MCF 10A (cell line): ENCODE measurements around the gene NEAT1. TPM values are rescaled to one million over a fixed set of nuclear protein-coding genes. Genes with fewer than 3 reads are reported as not detected.
A peak's percentile ranks its signal among the peaks of the same experiment; 100 is the strongest.

Experiments
- BruUV-seq: library from RNA; stranded (reverse); fragments of 400-500 nt; replicated peaks from 2 replicates; lab custom pipeline; 2021; lab: Mats Ljungman, UMichigan
- CTCF ChIA-PET: fragments of 300-600 bp; sonication (Branson Sonifier 250); formaldehyde crosslinking; extraction: SDS; loops from one replicate; lab custom pipeline; 2021; ENCODE audit warnings: antibody characterized with exemption, inconsistent platforms; lab: Yijun Ruan, JAX
- POLR2A ChIA-PET: fragments of 300-600, 350-650 bp; sonication (Branson Sonifier 250); formaldehyde crosslinking; extraction: SDS; loops from one replicate; lab custom pipeline; 2020; ENCODE audit warnings: antibody characterized with exemption, inconsistent platforms; lab: Yijun Ruan, JAX
- DNase-seq: peaks from one replicate; pipeline ENCODE4 v3.0.0-alpha.2; 2018; ENCODE audit not compliant: unreplicated experiment
- H3K27ac Mint-ChIP-seq: one replicate; pipeline ENCODE4 v1.8.0; 2022; ENCODE audit warnings: mild to moderate bottlenecking, low read depth, mixed read lengths; ENCODE audit not compliant: unreplicated experiment
- H3K27me3 Mint-ChIP-seq: one replicate; pipeline ENCODE4 v1.8.0; 2022; ENCODE audit warnings: mixed read lengths; ENCODE audit not compliant: insufficient read depth, unreplicated experiment
- H3K36me3 Mint-ChIP-seq: one replicate; pipeline ENCODE4 v1.8.0; 2022; ENCODE audit warnings: mild to moderate bottlenecking, moderate library complexity, mixed read lengths; ENCODE audit not compliant: insufficient read depth, unreplicated experiment
- H3K4me1 Mint-ChIP-seq: one replicate; pipeline ENCODE4 v1.8.0; 2022; ENCODE audit warnings: mixed read lengths; ENCODE audit not compliant: insufficient read depth, unreplicated experiment
- H3K4me3 Mint-ChIP-seq: one replicate; pipeline ENCODE4 v1.8.0; 2022; ENCODE audit warnings: mild to moderate bottlenecking, moderate library complexity, mixed read lengths; ENCODE audit not compliant: unreplicated experiment
- H3K9me3 Mint-ChIP-seq: one replicate; pipeline ENCODE4 v1.8.0; 2022; ENCODE audit warnings: mixed read lengths; ENCODE audit not compliant: unreplicated experiment
- intact Hi-C: fragments of 100-400 bp; cut with micrococcal nuclease; formaldehyde crosslinking; loops from 2 replicates; pipeline ENCODE4 v1.14.1; 2022
- total RNA-seq: library from RNA; stranded (reverse); gene quantifications from 2 replicates; pipeline ENCODE4 v1.2.3, GENCODE V29; 2022
- TF ChIP-seq, protein P1 (sequence below): fragments of 200-600 bp; IDR thresholded peaks from one replicate; pipeline ENCODE4 v1.8.0; 2022; ENCODE audit warnings: antibody characterized with exemption, mild to moderate bottlenecking; ENCODE audit not compliant: unreplicated experiment

NEAT1 gene
- total RNA-seq, 1 experiment from 2014 or later, result 1,026 TPM

DNA sequence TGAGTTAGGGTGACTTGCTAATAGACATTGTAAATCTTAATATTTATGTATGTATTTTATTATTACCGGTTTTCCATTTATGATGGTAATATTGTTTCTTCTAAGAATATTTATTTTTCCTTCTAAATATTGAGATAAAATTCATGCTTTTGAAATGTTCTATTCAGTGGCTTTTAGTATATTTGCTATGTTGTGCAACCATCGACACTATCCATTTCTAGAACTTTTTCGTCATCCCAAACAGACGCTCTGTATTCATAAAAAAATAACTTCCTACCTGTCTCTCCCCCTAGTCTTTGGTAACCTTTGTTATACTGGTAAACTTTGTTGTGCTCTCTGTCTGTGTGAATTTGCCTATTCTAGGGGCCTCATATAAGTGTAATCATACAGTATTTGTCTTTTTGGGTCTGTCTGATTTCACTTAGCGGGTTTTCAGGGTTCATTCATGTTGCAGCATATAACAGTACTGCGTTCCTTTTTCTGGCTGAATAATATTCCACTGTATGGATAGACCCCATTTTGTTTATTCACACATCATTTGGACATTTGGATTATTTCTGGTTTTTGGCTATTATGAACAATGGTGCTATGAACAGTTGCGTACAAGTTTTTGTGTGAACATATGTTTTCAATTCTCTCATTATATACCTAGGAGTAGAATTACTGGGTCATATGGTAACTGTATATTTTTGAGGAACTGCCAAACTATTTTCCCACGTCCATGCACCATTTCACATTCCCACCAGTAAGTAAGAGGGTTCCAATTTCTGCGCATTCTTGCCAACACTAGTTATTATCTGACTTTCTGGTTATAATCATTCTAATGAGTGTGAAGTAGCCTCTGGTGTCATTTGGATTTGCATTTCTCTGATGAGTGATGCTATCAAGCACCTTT, 15.9 kb downstream of the NEAT1 start:
- Mint-ChIP-seq H3K27me3 (no peaks in the 10 kb centered on the region), H3K9me3 (no peaks in the 10 kb centered on the region), H3K27ac (peak overlapping the region; percentile 93), H3K4me1 (peaks cover 72% of the 10 kb centered on the region), H3K36me3 (peaks cover 100% of the 10 kb centered on the region), H3K4me3 (peak overlapping the region; percentile 57)
- intact Hi-C loops, result no loop called here
- no peak for DNase-seq
- POLR2A ChIA-PET, result interaction anchor here (0.7 to 11.6 kb wide), 8 partner anchors 7 to 65 kb away, joined by 4 to 391 read pairs (median 39); partner anchors contain the start of genes MALAT1 and NEAT1
- CTCF ChIA-PET, result interaction anchor here (1.2 kb wide), 1 partner anchor 22 kb away, joined by 3 read pairs; no protein-coding TSS in a partner anchor
- no TSS peak for BruUV-seq
- TF ChIP-seq, protein P1, sequence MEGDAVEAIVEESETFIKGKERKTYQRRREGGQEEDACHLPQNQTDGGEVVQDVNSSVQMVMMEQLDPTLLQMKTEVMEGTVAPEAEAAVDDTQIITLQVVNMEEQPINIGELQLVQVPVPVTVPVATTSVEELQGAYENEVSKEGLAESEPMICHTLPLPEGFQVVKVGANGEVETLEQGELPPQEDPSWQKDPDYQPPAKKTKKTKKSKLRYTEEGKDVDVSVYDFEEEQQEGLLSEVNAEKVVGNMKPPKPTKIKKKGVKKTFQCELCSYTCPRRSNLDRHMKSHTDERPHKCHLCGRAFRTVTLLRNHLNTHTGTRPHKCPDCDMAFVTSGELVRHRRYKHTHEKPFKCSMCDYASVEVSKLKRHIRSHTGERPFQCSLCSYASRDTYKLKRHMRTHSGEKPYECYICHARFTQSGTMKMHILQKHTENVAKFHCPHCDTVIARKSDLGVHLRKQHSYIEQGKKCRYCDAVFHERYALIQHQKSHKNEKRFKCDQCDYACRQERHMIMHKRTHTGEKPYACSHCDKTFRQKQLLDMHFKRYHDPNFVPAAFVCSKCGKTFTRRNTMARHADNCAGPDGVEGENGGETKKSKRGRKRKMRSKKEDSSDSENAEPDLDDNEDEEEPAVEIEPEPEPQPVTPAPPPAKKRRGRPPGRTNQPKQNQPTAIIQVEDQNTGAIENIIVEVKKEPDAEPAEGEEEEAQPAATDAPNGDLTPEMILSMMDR, result no peak

DNA sequence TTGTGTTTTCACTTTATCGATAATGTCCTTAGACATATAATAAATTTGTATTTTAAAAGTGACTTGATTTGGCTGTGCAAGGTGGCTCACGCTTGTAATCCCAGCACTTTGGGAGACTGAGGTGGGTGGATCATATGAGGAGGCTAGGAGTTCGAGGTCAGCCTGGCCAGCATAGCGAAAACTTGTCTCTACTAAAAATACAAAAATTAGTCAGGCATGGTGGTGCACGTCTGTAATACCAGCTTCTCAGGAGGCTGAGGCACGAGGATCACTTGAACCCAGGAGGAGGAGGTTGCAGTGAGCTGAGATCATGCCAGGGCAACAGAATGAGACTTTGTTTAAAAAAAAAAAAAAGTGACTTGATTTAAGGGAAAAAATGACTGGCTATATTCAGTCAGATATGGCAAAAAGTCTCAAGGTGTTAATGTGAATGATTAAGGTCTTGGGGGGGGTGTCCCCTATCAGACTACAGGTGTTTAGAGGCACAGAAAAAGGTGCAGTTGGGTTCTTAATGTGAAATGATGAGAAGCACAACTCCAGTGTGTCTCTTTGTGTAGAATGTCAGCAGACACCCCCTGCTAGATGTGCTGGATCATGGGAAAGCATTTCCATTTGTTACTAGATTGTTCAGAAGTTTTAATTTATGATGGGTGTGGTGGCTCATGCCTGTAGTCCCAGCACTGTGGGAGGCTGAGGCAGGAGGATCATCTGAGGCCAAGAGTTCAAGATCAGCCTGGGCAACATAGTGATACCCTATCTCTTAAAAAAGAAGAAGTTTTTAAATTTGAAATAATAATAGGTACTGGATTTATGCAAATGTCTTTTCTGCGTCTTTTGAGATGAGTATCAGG, 17.0 kb downstream of the NEAT1 start:
- BruUV-seq, result TSS peak; percentile 1
- Mint-ChIP-seq H3K9me3 (no peaks in the 10 kb centered on the region), H3K36me3 (peaks cover 100% of the 10 kb centered on the region), H3K4me1 (peaks cover 78% of the 10 kb centered on the region), H3K27me3 (no peaks in the 10 kb centered on the region), H3K27ac (peak overlapping the region; percentile 93), H3K4me3 (peak overlapping the region; percentile 38)
- TF ChIP-seq, protein P1, result no peak
- ChIA-PET CTCF (interaction anchor here (0.6 kb wide), 1 partner anchor 423 kb away, joined by 3 read pairs; no protein-coding TSS in a partner anchor), POLR2A (interaction anchor here (0.7 to 11.6 kb wide), 6 partner anchors 17 to 67 kb away, joined by 3 to 391 read pairs (median 8); partner anchors contain the start of genes MALAT1 and NEAT1)
- DNase-seq, result peak; percentile 35
- intact Hi-C loops, result no loop called here

DNA sequence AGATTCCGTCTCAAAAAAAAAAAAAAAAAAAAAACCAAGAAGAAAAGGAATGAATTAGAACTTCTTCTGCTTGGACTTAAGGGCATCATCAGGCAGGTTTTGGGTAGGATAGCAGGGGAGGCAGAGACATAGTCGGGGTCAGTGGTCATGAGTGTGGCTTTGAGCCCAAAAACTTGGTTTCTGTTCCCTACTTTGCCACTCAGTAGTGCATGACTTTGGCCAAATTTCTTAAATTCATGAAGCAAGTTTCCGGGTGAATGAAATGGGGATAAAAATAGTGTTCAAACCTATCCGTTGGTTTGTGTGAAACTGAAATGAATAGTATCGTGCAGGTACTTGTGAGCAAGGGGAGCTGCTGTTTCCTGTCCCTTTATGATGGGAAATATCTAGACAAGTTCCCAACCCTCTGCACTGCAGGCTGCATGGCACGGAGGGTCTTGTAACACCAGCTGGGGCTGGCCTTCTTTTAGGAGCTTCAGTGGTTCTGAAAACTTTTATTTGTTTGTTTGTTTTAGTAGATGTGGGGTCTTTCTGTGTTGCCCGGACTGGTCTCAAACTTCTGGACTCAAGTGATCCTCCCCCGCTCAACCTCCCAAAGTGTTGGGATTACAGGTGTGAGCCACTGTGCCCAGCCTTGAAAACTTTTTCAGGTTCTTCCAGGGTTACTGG, 18.4 kb downstream of the NEAT1 start:
- no TSS peak for BruUV-seq
- TF ChIP-seq, protein P1, result no peak
- Mint-ChIP-seq H3K27me3 (no peaks in the 10 kb centered on the region), H3K4me1 (peaks cover 72% of the 10 kb centered on the region), H3K4me3 (peak overlapping the region; percentile 41), H3K36me3 (peaks cover 100% of the 10 kb centered on the region), H3K27ac (peak overlapping the region; percentile 93), H3K9me3 (no peaks in the 10 kb centered on the region)
- peak; percentile 40 for DNase-seq
- ChIA-PET CTCF (no interaction called here), POLR2A (interaction anchor here (0.9 to 11.6 kb wide), 9 partner anchors 8 to 66 kb away, joined by 3 to 391 read pairs (median 10); partner anchors contain the start of genes FRMD8, MALAT1 and NEAT1)
- intact Hi-C loops, result no loop called here
